Endometrium (tissue), 2 donors: ENCODE data around the gene MYZAP.

Experiments
- FAIRE-seq: peaks from 2 replicates; lab custom pipeline; 2012; peaks lifted over from hg19 to GRCh38; lab: Jason Lieb, UNC
- donor health status: control.
- donor health status: control.

Gene MYZAP

GRCh38 chr15:57626713-57627440 is 35.2 kb downstream of the MYZAP start:
- FAIRE-seq: no peak

GRCh38 chr15:57631386-57632110 is 39.8 kb downstream of the MYZAP start:
- FAIRE-seq: no peak

- no peak for FAIRE-seq
Observed at GRCh38 chr15:57634290-57634689, 42.6 kb downstream of the MYZAP start.

- FAIRE-seq: no peak
Observed at GRCh38 chr15:57635300-57635909, 43.7 kb downstream of the MYZAP start.

- FAIRE-seq: no peak
Observed at GRCh38 chr15:57637846-57638245, 46.1 kb downstream of the MYZAP start.

- FAIRE-seq: no peak
Observed at GRCh38 chr15:57639306-57639705, 47.6 kb downstream of the MYZAP start.

- FAIRE-seq: no peak
Observed at GRCh38 chr15:57640930-57641682, 49.4 kb downstream of the MYZAP start.

GRCh38 chr15:57643826-57644225 is 52.1 kb downstream of the MYZAP start:
- no peak for FAIRE-seq

- no peak for FAIRE-seq
Observed at GRCh38 chr15:57646087-57646486, 54.4 kb downstream of the MYZAP start.

GRCh38 chr15:57647071-57647790 is 55.5 kb downstream of the MYZAP start:
- no peak for FAIRE-seq

GRCh38 chr15:57647791-57648130 is 56.1 kb downstream of the MYZAP start:
- no peak for FAIRE-seq

- FAIRE-seq: no peak
Observed at GRCh38 chr15:57649138-57649537, 57.4 kb downstream of the MYZAP start.

- no peak for FAIRE-seq
Observed at GRCh38 chr15:57651445-57651844, 59.7 kb downstream of the MYZAP start.

GRCh38 chr15:57652481-57652880 is 60.8 kb downstream of the MYZAP start:
- FAIRE-seq: no peak

- no peak for FAIRE-seq
Observed at GRCh38 chr15:57654153-57654852, 62.6 kb downstream of the MYZAP start.

GRCh38 chr15:57655053-57655452 is 63.3 kb downstream of the MYZAP start:
- FAIRE-seq: no peak

- FAIRE-seq: no peak
Observed at GRCh38 chr15:57655809-57656208, 64.1 kb downstream of the MYZAP start.

GRCh38 chr15:57656434-57656833 is 64.7 kb downstream of the MYZAP start:
- no peak for FAIRE-seq

- no peak for FAIRE-seq
Observed at GRCh38 chr15:57657619-57658018, 65.9 kb downstream of the MYZAP start.

- no peak for FAIRE-seq
Observed at GRCh38 chr15:57662091-57662744, 70.5 kb downstream of the MYZAP start.

- no peak for FAIRE-seq
Observed at GRCh38 chr15:57662802-57663201, 71.1 kb downstream of the MYZAP start.
